K562 (cell line): Measurements from ENCODE around the gene RASSF6. TPM values are rescaled to one million over a fixed set of nuclear protein-coding genes. Genes with fewer than 3 reads are reported as not detected.

Experiments used
- ATAC-seq: fragments of 200-7000 bp; cut with Tn5 transposase; 3 replicates; pipeline ENCODE4 v1.9.1; 2020; ENCODE audit warnings: moderate library complexity
- BruUV-seq: library from RNA; stranded (reverse); fragments of 400-500 nt; replicated peaks from 2 replicates; lab custom pipeline; 2021; lab: Mats Ljungman, UMichigan
- CTCF ChIA-PET: fragments of 300-600 bp; formaldehyde crosslinking; extraction: SDS; loops from one replicate; lab custom pipeline; 2021; ENCODE audit warnings: low intra/inter-chr PET ratio; lab: Yijun Ruan, JAX
- POLR2A ChIA-PET: fragments of 300-600, 350-650 bp; sonication (Branson Sonifier 250); formaldehyde crosslinking; extraction: SDS; loops from one replicate; lab custom pipeline; 2021; ENCODE audit warnings: antibody characterized with exemption, inconsistent platforms; lab: Yijun Ruan, JAX
- DNase-seq, 4 experiments: peaks; one replicate each; pipeline versions ENCODE4 v3.0.0 to v3.0.0-alpha.2; 2011 to 2018; ENCODE audit warnings: low spot score in 3 of 4, mixed read lengths in 3 of 4; ENCODE audit errors: extremely low read depth in 1 of 4
- FAIRE-seq: peaks from 2 replicates; lab custom pipeline; 2011; peaks lifted over from hg19 to GRCh38; lab: Jason Lieb, UNC
- H2AFZ ChIP-seq: 2 replicates; pipeline ENCODE4 v1.6.0; 2011; ENCODE audit warnings: low read depth, low read length, control low read depth, inconsistent platforms
- H3K27ac ChIP-seq: fragments of 200-600 bp; 3 replicates; pipeline ENCODE4 v1.8.0; 2011; ENCODE audit warnings: low read depth, mild to moderate bottlenecking, control low read depth, inconsistent platforms, low read length, moderate library complexity, mixed read lengths; ENCODE audit errors: extremely low read depth
- H3K27me3 ChIP-seq, 2 experiments: fragments of 300-600 bp in 1 of 2; 2 replicates in 1 of 2; 3 replicates in 1 of 2; pipeline versions ENCODE4 v1.6.0 to v1.8.0; 2011; ENCODE audit warnings: inconsistent platforms in 2 of 2, low read length in 2 of 2, mild to moderate bottlenecking in 1 of 2, mixed read lengths in 1 of 2, moderate library complexity in 1 of 2; ENCODE audit not compliant: control insufficient read depth in 2 of 2, insufficient read depth in 2 of 2
- H3K36me3 ChIP-seq: fragments of 300-600 bp; 3 replicates; pipeline ENCODE4 v1.8.0; 2011; ENCODE audit warnings: mild to moderate bottlenecking, low read length, inconsistent platforms; ENCODE audit not compliant: control insufficient read depth, insufficient read depth
- H3K4me1 ChIP-seq, 2 experiments: fragments of 200-600 bp in 1 of 2; replicated peaks in 1 of 2; 2 replicates in 1 of 2; 3 replicates in 1 of 2; pipeline versions ENCODE4 v1.5.1 to v1.8.0; 2011; ENCODE audit warnings: inconsistent platforms in 2 of 2, low read length in 2 of 2, mild to moderate bottlenecking in 1 of 2, mixed read lengths in 1 of 2, moderate library complexity in 1 of 2; ENCODE audit not compliant: control insufficient read depth in 2 of 2, insufficient read depth in 2 of 2
- H3K4me2 ChIP-seq: 2 replicates; pipeline ENCODE4 v1.6.1; 2011; ENCODE audit warnings: low read length, control low read depth, inconsistent platforms, mixed read lengths; ENCODE audit not compliant: insufficient read depth
- H3K4me3 ChIP-seq: fragments of 200-600 bp; sonication (generic), shearing (Covaris generic); 2 replicates; pipeline ENCODE4 v1.5.1; 2016; ENCODE audit warnings: control low read depth, inconsistent platforms
- H3K79me2 ChIP-seq: fragments of 200-600 bp; 3 replicates; pipeline ENCODE4 v1.8.0; 2011; ENCODE audit warnings: low read length, inconsistent platforms; ENCODE audit not compliant: control insufficient read depth, insufficient read depth
- H3K9ac ChIP-seq, 2 experiments: 2 replicates each; pipeline versions ENCODE4 v1.6.0 to v1.6.1; 2011; ENCODE audit warnings: low read depth in 2 of 2, low read length in 2 of 2, control low read depth in 1 of 2, inconsistent platforms in 1 of 2, mild to moderate bottlenecking in 1 of 2, mixed read lengths in 1 of 2; ENCODE audit not compliant: insufficient read depth in 1 of 2
- H3K9me1 ChIP-seq: one replicate; pipeline ENCODE4 v1.6.0; 2011; ENCODE audit warnings: inconsistent platforms, mild to moderate bottlenecking, low read length, moderate library complexity; ENCODE audit not compliant: control insufficient read depth, insufficient read depth
- H3K9me3 ChIP-seq: replicated peaks from 2 replicates; pipeline ENCODE4 v1.5.1; 2011; ENCODE audit warnings: low read depth, low read length, inconsistent platforms; ENCODE audit not compliant: control insufficient read depth, insufficient read depth
- H4K20me1 ChIP-seq: replicated peaks from 2 replicates; pipeline ENCODE4 v1.6.1; 2011; ENCODE audit warnings: low read length, inconsistent platforms, mixed read lengths; ENCODE audit not compliant: control insufficient read depth, insufficient read depth
- ZNF584 ChIP-seq: fragments of 200-800 bp; sonication (Bioruptor generic); IDR thresholded peaks from 2 replicates; pipeline ENCODE4 v1.6.1; 2016; ENCODE audit warnings: low read depth, mild to moderate bottlenecking, missing genetic modification characterization, missing compliant biosample characterization
- whole genome bisulfite sequencing: fragments of 100-300 bp; shearing (Covaris generic); methylation state at CpG from one replicate; pipeline ENCODE4 v1.1.6; 2016; ENCODE audit warnings: low coverage, mixed read lengths; ENCODE audit not compliant: insufficient coverage; ENCODE audit errors: missing lambda C conversion rate; 5-methylcytosine and 5-hydroxymethylcytosine counted together
- in situ Hi-C: fragments of 300-500 bp; cut with MboI; formaldehyde crosslinking; loops from 4 replicates; pipeline ENCODE4 v1.15.0; 2018; ENCODE audit warnings: inconsistent platforms, mixed read lengths
- intact Hi-C: fragments of 100-400 bp; cut with micrococcal nuclease; formaldehyde crosslinking; loops from 2 replicates; pipeline ENCODE4 v1.14.2; 2022
- polyA plus RNA-seq, 8 experiments: library from polyadenylated mRNA; depleted of rRNA in 4 of 8; stranded (reverse) in 5 of 8; unstranded in 3 of 8; fragments of >200 nt; fragmentation: Nextera tagmentation in 2 of 8; fragmentation: Illumina TruSeq in 1 of 8; extraction: Ambion mirVana in 2 of 8; extraction: Trizol in 1 of 8; gene quantifications; 2 replicates each; pipeline versions ENCODE4 v1.2.1 to v1.2.3, GENCODE V29; 2011 to 2014; ENCODE audit warnings: inconsistent platforms in 1 of 8, missing spikeins in 1 of 8
- total RNA-seq, 7 experiments: library from RNA; depleted of rRNA in 6 of 7; stranded (reverse); fragments of >200 nt in 6 of 7; fragmentation: Illumina TruSeq in 2 of 7; extraction: Trizol in 2 of 7; gene quantifications; 2 replicates each; pipeline versions ENCODE4 v1.2.1 to v1.2.3, GENCODE V29; 2011 to 2021; ENCODE audit warnings: low replicate concordance in 1 of 7
- TF ChIP-seq, protein P1 (sequence below), 2 experiments: IDR thresholded peaks in 1 of 2; conservative IDR thresholded peaks in 1 of 2; 2 replicates each; pipeline ENCODE4 v1.6.1; 2016; ENCODE audit warnings: low read depth in 2 of 2, mild to moderate bottlenecking in 1 of 2, missing compliant biosample characterization in 1 of 2, missing genetic modification characterization in 1 of 2, moderate library complexity in 1 of 2

RASSF6 gene
- total and polyA plus RNA-seq, 9 of the 15 experiments (the other 6 are each of a cell fraction or from before 2014, with no cell fraction given), result under 0.01 to 0.25 (median 0.06) TPM; not detected in 1

DNA sequence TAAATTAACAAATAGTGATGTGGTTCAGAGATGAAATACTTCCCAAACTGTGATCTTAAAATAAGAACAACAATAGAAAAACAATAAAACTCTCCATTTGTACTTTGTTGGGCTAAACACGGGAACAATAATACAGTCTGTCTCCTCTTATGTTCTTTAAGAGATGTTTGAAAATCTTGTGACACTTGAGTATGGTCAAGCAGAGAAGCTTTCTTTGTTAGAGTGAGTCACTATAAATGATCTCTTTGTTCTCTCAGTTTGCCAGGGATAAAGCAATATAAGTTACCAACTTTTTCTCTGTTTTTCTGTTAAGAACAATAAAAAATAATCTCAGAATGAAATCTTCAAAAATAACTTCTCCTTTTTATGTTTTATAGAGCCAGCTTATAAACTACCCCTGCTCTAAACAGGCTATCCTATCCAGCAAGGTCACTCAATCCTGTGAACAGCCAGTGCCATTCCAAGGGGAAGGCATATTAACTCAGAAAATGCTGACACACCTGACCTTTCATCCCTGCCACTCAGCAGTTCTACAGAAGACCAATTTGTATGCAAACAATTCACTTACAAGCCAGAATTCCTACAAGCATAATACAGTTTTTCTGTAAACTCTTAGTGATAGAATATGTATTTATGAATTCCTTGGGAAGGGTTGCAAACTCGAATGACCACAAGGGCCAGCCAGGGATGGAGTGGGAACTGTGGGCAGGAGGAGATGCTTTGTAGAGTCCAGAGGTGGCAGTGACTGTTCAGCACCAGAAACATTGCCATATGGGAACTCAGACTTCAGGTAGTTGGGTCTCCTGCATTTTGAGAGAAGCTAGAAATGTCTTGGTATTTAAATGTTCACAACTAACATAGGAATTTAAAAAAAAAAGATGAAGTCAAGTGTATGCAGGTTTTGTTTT is 86.5 kb downstream of the RASSF6 start:
- Histone ChIP-seq H3K36me3 (no peaks in the 10 kb centered on the region), H3K27me3 (no peaks in the 10 kb centered on the region), H2AFZ (no peak overlapping the region), H3K4me1 (no peaks in the 10 kb centered on the region), H3K27ac (no peak overlapping the region), H3K4me2 (no peak overlapping the region), H4K20me1 (no peaks in the 10 kb centered on the region), H3K4me3 (no peak overlapping the region), H3K9me3 (no peaks in the 10 kb centered on the region), H3K9ac (no peak overlapping the region), H3K79me2 (no peaks in the 10 kb centered on the region), H3K9me1 (no peaks in the 10 kb centered on the region)
- intact Hi-C loops (no loop called here), in situ Hi-C loops (no loop called here)
- no peak for DNase-seq
- ATAC-seq, result no peak
- no peak for FAIRE-seq
- ChIA-PET POLR2A (interaction anchor here (1.3 kb wide), 1 partner anchor 8 kb away, joined by 5 read pairs; no protein-coding TSS in a partner anchor), CTCF (no interaction called here)
- BruUV-seq, result no TSS peak
- 11% methylated on average over 2 of the region's 2 CpGs for WGBS
- TF ChIP-seq, protein P1, sequence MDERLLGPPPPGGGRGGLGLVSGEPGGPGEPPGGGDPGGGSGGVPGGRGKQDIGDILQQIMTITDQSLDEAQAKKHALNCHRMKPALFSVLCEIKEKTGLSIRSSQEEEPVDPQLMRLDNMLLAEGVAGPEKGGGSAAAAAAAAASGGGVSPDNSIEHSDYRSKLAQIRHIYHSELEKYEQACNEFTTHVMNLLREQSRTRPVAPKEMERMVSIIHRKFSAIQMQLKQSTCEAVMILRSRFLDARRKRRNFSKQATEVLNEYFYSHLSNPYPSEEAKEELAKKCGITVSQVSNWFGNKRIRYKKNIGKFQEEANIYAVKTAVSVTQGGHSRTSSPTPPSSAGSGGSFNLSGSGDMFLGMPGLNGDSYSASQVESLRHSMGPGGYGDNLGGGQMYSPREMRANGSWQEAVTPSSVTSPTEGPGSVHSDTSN (CRISPR knock-in tag; IDR thresholded peaks at IDR 0.05; ENCODE audit: low read depth), result no peak
- TF ChIP-seq, protein P1 (tag; conservative IDR thresholded peaks at IDR 0.05; ENCODE audit: low read depth), result no peak
- TF ChIP-seq ZNF584 (CRISPR knock-in tag), result no peak
